ENCODE results near the gene ARHGAP25. TPM values are rescaled to one million over a fixed set of nuclear protein-coding genes. Genes with fewer than 3 reads are reported as not detected.

The ARHGAP25 gene
- total RNA-seq, 1 experiment from 2014 or later, result 0.27 TPM

- Histone ChIP-seq H3K4me2 (ENCODE audit: low read length) (no peak overlapping the region), H3K4me3 (replicated peaks in 1 of 2; ENCODE audit: low read depth in 1 of 2, low read length in 2 of 2) (no peak overlapping the region), H3K27ac (ENCODE audit: low read depth, low read length) (no peak overlapping the region), H2AFZ (ENCODE audit: low read depth, low read length, poor library complexity, severe bottlenecking) (no peak overlapping the region), H3K27me3 (ENCODE audit: insufficient read depth, low read length) (0 out of 2 replicates have a peak, but pooled peaks cover 11% of the 10 kb centered on the region), H3K9me2 (ENCODE audit: insufficient read depth) (no peaks in the 10 kb centered on the region), H3K36me3 (ENCODE audit: control insufficient read depth in 1 of 2, insufficient read depth in 2 of 2, low read length in 2 of 2) (no peaks in the 10 kb centered on the region), H3K9ac (ENCODE audit: low read length) (no peak overlapping the region), H3K79me2 (ENCODE audit: insufficient read depth, low read length) (no peaks in the 10 kb centered on the region), H4K20me1 (ENCODE audit: insufficient read depth) (no peaks in the 10 kb centered on the region), H3K9me3 (ENCODE audit: control insufficient read depth in 1 of 2, insufficient read depth in 1 of 2, low read depth in 1 of 2, low read length in 2 of 2) (no peaks in the 10 kb centered on the region), H3K4me1 (ENCODE audit: control insufficient read depth in 1 of 2, insufficient read depth in 2 of 2, low read length in 2 of 2) (peaks cover 0 to 7% of the 10 kb centered on the region in 2 experiments; a peak in 2 of 4 replicates)
- RAD21 ChIA-PET (ENCODE audit: low non-redundant PET in 1 of 2, low total read pairs in 2 of 2, uncharacterized antibody in 2 of 2, unreplicated experiment in 2 of 2), result no interaction called here
- DNase-seq (ENCODE audit: low read depth, low spot score) (no peak), ATAC-seq (no peak)
- intact Hi-C loops (cut with micrococcal nuclease), result no loop called here
- BruUV-seq (replicated peaks), result no TSS peak
- POLR2A ChIA-PET, result no interaction called here
- CTCF ChIA-PET, result no interaction called here
- TF ChIP-seq EZH2phosphoT487 (IDR thresholded peaks at IDR 0.05; ENCODE audit: borderline replicate concordance) (no peak), JUND (IDR thresholded peaks at IDR 0.05) (no peak), YY1 (IDR thresholded peaks at IDR 0.05; ENCODE audit: extremely low read depth, insufficient replicate concordance, low read depth, low read length) (no peak), SRF (IDR thresholded peaks at IDR 0.05; ENCODE audit: low read depth) (no peak), MAX (IDR thresholded peaks at IDR 0.05) (no peak), SIN3A (IDR thresholded peaks at IDR 0.05; ENCODE audit: low read depth) (no peak), REST (IDR thresholded peaks at IDR 0.05; ENCODE audit: low read depth) (no peak), SP1 (IDR thresholded peaks at IDR 0.05; ENCODE audit: low read depth) (no peak), POLR2A (IDR thresholded peaks at IDR 0.05; ENCODE audit: borderline replicate concordance, extremely low read depth, insufficient read depth, insufficient read length) (no peak), ZFX (IDR thresholded peaks at IDR 0.05) (no peak), EZH2 (IDR thresholded peaks at IDR 0.05) (no peak), ELF1 (IDR thresholded peaks at IDR 0.05; ENCODE audit: borderline replicate concordance, low read depth) (no peak), FOSL1 (IDR thresholded peaks at IDR 0.05; ENCODE audit: low read depth) (no peak), TCF7L2 (IDR thresholded peaks at IDR 0.05; ENCODE audit: borderline replicate concordance, extremely low read depth, insufficient read depth, insufficient read length) (no peak), CBX3 (IDR thresholded peaks at IDR 0.05; ENCODE audit: low read depth) (no peak), ZBTB33 (IDR thresholded peaks at IDR 0.05; ENCODE audit: extremely low read depth, insufficient replicate concordance, low read length) (no peak), EGR1 (IDR thresholded peaks at IDR 0.05; ENCODE audit: low read depth) (no peak), ATF3 (IDR thresholded peaks at IDR 0.05) (no peak)
Observed at GRCh38 chr2:68734176-68734575, 435 bp upstream of the ARHGAP25 start.
